Ureter (tissue), 1 donor: ENCODE measurements around the gene C2CD3. TPM values are rescaled to one million over a fixed set of nuclear protein-coding genes. Genes with fewer than 3 reads are reported as not detected.

Source experiments
- DNase-seq: peaks from one replicate; pipeline ENCODE4 v3.0.0-alpha.2; 2020; ENCODE audit warnings: low spot score
- total RNA-seq: library from RNA; stranded (reverse); gene quantifications from one replicate; pipeline ENCODE4 v1.2.4, GENCODE V29; 2023
- donor health status: DM: yes; HTN: yes; CAD: no.

C2CD3 gene
- 40.5 TPM for total RNA-seq

- DNase-seq: peak; percentile 99
Observed at GRCh38 chr11:74170694-74171629, at the start of gene C2CD3, which contains the start of gene PPME1. C2CD3 (minus strand) TSS chr11:74171002; CDS start chr11:74170792, 210 bp downstream. PPME1 (plus strand) TSS chr11:74171289; CDS start chr11:74171422, 133 bp downstream.

GRCh38 chr11:74220376-74220775 lies 49.6 kb upstream of the C2CD3 start:
- DNase-seq: no peak

GRCh38 chr11:74212533-74212932 lies 41.7 kb upstream of the C2CD3 start:
- DNase-seq: no peak

GRCh38 chr11:74208507-74208906 lies 37.7 kb upstream of the C2CD3 start:
- DNase-seq: no peak

GRCh38 chr11:74206746-74207145 lies 35.9 kb upstream of the C2CD3 start:
- no peak for DNase-seq

- DNase-seq: no peak
Observed at GRCh38 chr11:74205181-74205580, 34.4 kb upstream of the C2CD3 start.

GRCh38 chr11:74204701-74205100 lies 33.9 kb upstream of the C2CD3 start:
- no peak for DNase-seq

GRCh38 chr11:74203966-74204365 lies 33.2 kb upstream of the C2CD3 start:
- DNase-seq: no peak

GRCh38 chr11:74196781-74197486 lies 26.1 kb upstream of the C2CD3 start:
- no peak for DNase-seq

GRCh38 chr11:74195828-74196227 lies 25.0 kb upstream of the C2CD3 start:
- no peak for DNase-seq

- no peak for DNase-seq
Observed at GRCh38 chr11:74185695-74186094, 14.9 kb upstream of the C2CD3 start.

- no peak for DNase-seq
Observed at GRCh38 chr11:74185285-74185684, 14.5 kb upstream of the C2CD3 start.

- DNase-seq: no peak
Observed at GRCh38 chr11:74182635-74183034, 11.8 kb upstream of the C2CD3 start.

- no peak for DNase-seq
Observed at GRCh38 chr11:74179234-74180052, 8.6 kb upstream of the C2CD3 start.

GRCh38 chr11:74175920-74176319 lies 5.1 kb upstream of the C2CD3 start:
- DNase-seq: no peak

GRCh38 chr11:74171997-74172396 lies 1.2 kb upstream of the C2CD3 start:
- no peak for DNase-seq

- no peak for DNase-seq
Observed at GRCh38 chr11:74171630-74171968, 797 bp upstream of the C2CD3 start.

- DNase-seq: no peak
Observed at GRCh38 chr11:74169738-74170458, 904 bp downstream of the C2CD3 start.

- no peak for DNase-seq
Observed at GRCh38 chr11:74168838-74169237, 2.0 kb downstream of the C2CD3 start.

- DNase-seq: no peak
Observed at GRCh38 chr11:74162681-74163467, 7.9 kb downstream of the C2CD3 start.

- no peak for DNase-seq
Observed at GRCh38 chr11:74159642-74160041, 11.2 kb downstream of the C2CD3 start.
